Measurements from ENCODE around the gene UNC5B. TPM values are rescaled to one million over a fixed set of nuclear protein-coding genes. Genes with fewer than 3 reads are reported as not detected.

UNC5B gene
- total RNA-seq, 4 donors from 2014 or later, result 3.9 to 7.1 (median 5.7) TPM

GRCh38 chr10:71301371-71301916 lies 89.1 kb downstream of the UNC5B start:
- no peaks in the 10 kb centered on the region for H3K4me1 ChIP-seq
- H3K36me3 ChIP-seq, result no peaks in the 10 kb centered on the region
- intact Hi-C loops (cut with DNase I), result no loop called here
- TF ChIP-seq POLR2A (IDR thresholded peaks at IDR 0.05), result no peak
- TF ChIP-seq, protein P1, sequence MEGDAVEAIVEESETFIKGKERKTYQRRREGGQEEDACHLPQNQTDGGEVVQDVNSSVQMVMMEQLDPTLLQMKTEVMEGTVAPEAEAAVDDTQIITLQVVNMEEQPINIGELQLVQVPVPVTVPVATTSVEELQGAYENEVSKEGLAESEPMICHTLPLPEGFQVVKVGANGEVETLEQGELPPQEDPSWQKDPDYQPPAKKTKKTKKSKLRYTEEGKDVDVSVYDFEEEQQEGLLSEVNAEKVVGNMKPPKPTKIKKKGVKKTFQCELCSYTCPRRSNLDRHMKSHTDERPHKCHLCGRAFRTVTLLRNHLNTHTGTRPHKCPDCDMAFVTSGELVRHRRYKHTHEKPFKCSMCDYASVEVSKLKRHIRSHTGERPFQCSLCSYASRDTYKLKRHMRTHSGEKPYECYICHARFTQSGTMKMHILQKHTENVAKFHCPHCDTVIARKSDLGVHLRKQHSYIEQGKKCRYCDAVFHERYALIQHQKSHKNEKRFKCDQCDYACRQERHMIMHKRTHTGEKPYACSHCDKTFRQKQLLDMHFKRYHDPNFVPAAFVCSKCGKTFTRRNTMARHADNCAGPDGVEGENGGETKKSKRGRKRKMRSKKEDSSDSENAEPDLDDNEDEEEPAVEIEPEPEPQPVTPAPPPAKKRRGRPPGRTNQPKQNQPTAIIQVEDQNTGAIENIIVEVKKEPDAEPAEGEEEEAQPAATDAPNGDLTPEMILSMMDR (IDR thresholded peaks at IDR 0.05), result no peak
- 93 to 94% methylated on average over 10 to 12 of the region's 12 CpGs for WGBS, 2 donors
- DNase-seq, result no peak
- no peak overlapping the region for H3K27ac ChIP-seq
- no peaks in the 10 kb centered on the region for H3K27me3 ChIP-seq
- H3K4me3 ChIP-seq (replicated peaks in 1 of 3), result no peak overlapping the region
- no peaks in the 10 kb centered on the region for H3K9me3 ChIP-seq

- Histone ChIP-seq H3K4me1 (no peaks in the 10 kb centered on the region), H3K36me3 (no peaks in the 10 kb centered on the region), H3K27me3 (no peaks in the 10 kb centered on the region), H3K9me3 (no peaks in the 10 kb centered on the region), H3K4me3 (replicated peaks in 1 of 3) (no peak overlapping the region), H3K27ac (no peak overlapping the region)
- WGBS, 2 donors, result 40 to 79% methylated on average over 1 to 4 of the region's 4 CpGs
- no peak for DNase-seq
- no peak for TF ChIP-seq POLR2A (IDR thresholded peaks at IDR 0.05)
- TF ChIP-seq, protein P1 (IDR thresholded peaks at IDR 0.05), result no peak
- intact Hi-C loops (cut with DNase I), result no loop called here
These were observed 90.1 kb downstream of the UNC5B start for GRCh38 chr10:71302451-71302850.

GRCh38 chr10:71302874-71303568 lies 90.7 kb downstream of the UNC5B start:
- DNase-seq, result no peak
- no peak overlapping the region for H3K4me3 ChIP-seq (replicated peaks in 1 of 3)
- 50 to 51% methylated on average over 8 of the region's 8 CpGs for WGBS, 2 donors
- H3K27me3 ChIP-seq, result no peaks in the 10 kb centered on the region
- no peaks in the 10 kb centered on the region for H3K4me1 ChIP-seq
- H3K9me3 ChIP-seq, result no peaks in the 10 kb centered on the region
- H3K27ac ChIP-seq, result no peak overlapping the region
- intact Hi-C loops (cut with DNase I), result no loop called here
- H3K36me3 ChIP-seq, result no peaks in the 10 kb centered on the region
- TF ChIP-seq, protein P1 (IDR thresholded peaks at IDR 0.05), result peak in 4 of 6 experiments; percentile 29 to 55 (median 44)
- no peak for TF ChIP-seq POLR2A (IDR thresholded peaks at IDR 0.05)

GRCh38 chr10:71303569-71303907 lies 91.2 kb downstream of the UNC5B start:
- no peaks in the 10 kb centered on the region for H3K9me3 ChIP-seq

DNA sequence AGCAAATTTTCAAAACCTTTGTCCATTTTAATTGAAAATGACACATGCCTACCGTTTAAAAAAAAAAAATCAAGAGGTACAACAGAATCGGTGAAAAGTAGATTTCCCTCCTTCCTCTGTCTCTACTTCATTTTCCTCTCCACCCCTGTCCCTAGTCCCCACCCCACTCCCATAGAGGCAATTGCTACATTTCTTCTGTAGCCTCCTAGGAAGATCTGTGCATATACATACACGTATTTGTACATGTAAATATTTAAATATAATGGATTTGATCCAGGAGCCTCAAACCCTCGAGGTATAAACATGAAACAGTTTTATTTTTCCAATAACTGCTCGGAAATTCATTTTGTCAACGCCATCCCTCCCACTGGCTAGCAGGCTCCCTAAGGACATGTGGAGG lies 92.5 kb downstream of the UNC5B start:
- Histone ChIP-seq H3K4me3 (replicated peaks in 1 of 3) (no peak overlapping the region), H3K4me1 (no peaks in the 10 kb centered on the region), H3K27ac (no peak overlapping the region), H3K9me3 (no peaks in the 10 kb centered on the region), H3K27me3 (no peaks in the 10 kb centered on the region), H3K36me3 (no peaks in the 10 kb centered on the region)
- WGBS, 2 donors, result 66 to 78% methylated on average over 6 of the region's 6 CpGs
- intact Hi-C loops (cut with DNase I), result no loop called here
- TF ChIP-seq, protein P1 (IDR thresholded peaks at IDR 0.05), result no peak
- DNase-seq, result no peak

More at GRCh38 chr10:71303569-71303907, 91.2 kb downstream of the UNC5B start:
- intact Hi-C loops (cut with DNase I), result no loop called here
- no peaks in the 10 kb centered on the region for H3K4me1 ChIP-seq
- TF ChIP-seq POLR2A (IDR thresholded peaks at IDR 0.05), result no peak
- TF ChIP-seq, protein P1 (IDR thresholded peaks at IDR 0.05), result no peak
- H3K36me3 ChIP-seq, result no peaks in the 10 kb centered on the region
- WGBS, 2 donors, result 0 to 90% methylated on average over 1 of the region's 1 CpG
- no peak overlapping the region for H3K27ac ChIP-seq
- no peak overlapping the region for H3K4me3 ChIP-seq (replicated peaks in 1 of 3)
- no peaks in the 10 kb centered on the region for H3K27me3 ChIP-seq
- DNase-seq, result no peak

All from thyroid gland (tissue), 4 donors.